ENCODE data around the gene GABARAPL2.
"Not testable (repeated sequence)": the region's sequence is repeated elsewhere in the genome, so short reads cannot be mapped to it uniquely, and the experiment has no call there.

The GABARAPL2 gene, protein sequence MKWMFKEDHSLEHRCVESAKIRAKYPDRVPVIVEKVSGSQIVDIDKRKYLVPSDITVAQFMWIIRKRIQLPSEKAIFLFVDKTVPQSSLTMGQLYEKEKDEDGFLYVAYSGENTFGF

DNA sequence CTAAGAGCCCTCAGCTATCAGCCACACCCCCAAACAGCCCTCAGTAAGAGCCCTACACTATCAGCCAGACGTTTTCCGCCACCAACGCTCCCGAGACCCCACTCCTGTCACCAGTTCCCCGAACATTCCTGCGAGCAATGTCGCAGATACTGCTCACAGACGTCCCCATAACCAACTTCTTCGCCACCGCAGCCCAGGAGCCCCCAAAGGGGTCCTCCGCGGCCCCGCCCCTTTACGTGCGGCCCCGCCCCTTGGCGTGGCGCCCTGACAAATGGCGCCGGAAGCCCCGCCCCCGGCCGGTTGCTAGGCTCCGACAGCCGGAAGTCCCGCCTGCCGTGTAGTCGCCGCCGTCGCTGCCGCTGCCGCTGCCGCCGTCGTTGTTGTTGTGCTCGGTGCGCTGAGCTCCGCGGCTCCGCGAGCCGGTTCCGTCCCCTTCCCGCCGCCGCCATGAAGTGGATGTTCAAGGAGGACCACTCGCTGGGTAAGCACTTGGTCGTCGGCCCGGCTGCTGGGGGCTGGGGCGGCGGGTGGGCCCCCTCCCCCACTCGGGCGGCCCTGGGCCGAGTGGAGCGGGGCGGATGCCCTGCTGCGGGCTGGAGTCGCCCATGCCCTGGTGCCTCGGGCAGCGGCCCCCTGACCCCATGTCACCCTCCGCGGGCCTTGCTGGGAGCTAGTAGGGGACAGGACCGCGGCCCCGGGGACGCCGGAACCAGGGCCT lies at the start of gene GABARAPL2:
Gene GABARAPL2 (plus strand): TSS at position 340 of the 718 bp plus-strand sequence. CDS start 108 bp downstream, at position 448.
- peak; percentile 91 for DNase-seq

DNA sequence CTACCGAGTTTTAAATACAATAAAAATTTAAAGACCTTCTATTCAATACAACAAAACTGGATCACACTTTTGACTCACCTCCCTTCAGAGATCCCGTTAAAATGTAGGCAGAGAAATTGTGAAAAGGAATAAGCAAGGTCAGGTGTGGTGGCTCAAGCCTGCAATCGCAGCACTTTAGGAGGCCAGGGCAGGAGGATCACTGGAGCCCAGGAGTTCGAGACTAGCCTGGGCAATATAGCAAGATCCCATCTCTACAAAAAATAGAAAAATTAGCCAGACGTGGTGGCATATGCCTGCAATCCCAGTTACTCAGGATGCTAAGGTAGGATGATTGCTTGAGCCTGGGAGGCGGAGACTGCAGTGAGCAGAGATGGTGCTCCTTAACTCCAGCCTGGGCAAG lies 47.0 kb upstream of the GABARAPL2 start:
- DNase-seq, result no peak

DNA sequence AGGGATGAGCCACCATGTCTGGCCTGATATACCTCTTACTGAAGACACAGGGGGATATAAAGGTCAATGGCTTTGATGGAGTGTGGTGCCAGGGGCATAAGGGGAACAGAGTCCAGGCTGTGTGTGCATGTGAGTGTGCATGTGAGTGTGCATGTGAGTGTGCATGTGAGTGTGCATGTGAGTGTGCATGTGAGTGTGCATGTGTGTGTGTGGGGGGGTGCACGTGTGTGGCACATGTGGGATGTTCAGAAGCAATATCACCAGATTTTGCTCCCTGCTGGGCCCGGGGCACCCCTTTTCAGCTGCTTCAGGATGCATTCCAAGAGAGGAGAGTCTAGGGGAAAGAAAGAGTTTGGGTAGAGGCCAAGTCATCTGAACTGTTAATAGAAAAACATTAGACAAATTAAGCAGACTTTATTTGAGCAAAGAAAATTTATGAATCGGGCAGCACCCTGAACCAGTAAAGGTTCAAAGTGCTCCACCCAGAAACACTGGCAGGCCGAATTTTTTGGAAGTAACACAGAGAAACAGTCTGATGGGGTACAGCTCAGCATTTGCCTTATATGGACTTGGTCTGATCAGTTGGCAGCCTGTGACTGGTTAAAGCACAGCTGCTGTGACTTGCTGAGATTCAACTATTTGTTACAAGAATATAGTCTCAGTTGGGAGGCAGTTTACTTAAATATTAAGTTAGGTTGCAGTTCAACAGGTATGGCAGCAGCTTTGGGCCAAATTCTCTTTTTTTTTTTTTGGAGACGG lies 40.0 kb upstream of the GABARAPL2 start:
- no peak for DNase-seq

DNA sequence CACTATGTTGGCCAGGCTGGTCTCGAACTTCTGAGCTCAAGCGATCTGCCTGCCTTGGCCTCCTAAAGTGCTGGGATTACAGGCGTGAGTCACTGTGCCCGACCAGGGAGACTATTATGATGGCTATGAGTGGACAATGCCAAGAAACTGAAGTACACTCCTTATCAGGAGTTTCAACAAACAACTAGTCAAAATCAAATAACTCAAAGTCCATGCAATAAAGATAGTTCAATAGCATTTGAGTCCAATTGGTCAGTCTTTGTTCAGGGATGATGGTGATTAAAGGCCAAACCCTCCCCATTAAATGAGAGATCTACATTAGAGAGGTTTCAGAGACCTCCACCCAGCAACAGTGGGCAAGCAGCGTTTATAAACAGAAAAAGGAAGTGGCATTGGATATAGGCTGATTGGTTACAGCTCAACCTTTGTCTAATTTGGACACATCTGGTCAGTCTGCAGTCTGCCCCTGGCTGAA lies 38.3 kb upstream of the GABARAPL2 start:
- no peak for DNase-seq

DNA sequence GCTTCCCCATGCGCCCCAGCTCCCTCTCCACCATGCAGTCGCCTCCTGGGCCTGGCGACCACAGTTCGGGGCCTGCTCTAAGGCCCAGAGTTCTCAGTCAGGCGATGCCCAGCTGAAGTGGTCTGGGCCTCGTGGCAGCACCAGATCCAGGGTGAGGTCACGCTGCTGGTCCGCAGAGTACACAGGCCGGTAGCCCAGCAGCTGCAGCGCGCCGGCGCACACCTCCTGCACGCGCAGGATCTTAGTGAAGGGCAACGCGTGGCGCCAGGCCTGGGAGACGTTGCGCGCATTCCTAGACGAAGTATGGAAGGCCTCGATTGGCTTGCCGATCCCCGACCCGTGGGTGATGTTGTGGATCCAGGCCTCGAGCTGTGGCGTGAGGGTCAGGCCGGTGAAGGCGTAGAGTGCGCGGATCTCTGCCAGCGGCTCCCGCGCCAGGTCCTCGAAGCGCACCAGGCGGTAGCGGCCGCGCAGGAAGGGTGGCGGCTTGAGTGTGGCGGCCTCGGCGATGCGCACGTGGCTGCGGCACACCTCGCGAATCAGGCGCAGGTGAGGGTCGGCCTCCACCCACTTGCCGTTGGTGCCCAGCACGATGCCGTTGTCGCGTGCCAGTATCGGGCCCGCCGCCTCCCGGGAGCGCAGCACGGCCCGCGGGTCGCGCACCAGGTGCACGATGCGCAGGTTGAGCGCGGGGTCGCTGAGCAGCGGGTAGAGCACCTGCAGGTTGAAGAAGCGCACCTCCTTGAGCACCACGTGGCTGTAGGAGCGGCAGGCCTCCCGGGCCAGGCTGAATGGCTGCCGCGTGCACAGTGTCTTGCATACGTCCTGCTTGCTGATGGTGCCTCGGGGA lies 36.9 kb upstream of the GABARAPL2 start:
- DNase-seq, result no peak

DNA sequence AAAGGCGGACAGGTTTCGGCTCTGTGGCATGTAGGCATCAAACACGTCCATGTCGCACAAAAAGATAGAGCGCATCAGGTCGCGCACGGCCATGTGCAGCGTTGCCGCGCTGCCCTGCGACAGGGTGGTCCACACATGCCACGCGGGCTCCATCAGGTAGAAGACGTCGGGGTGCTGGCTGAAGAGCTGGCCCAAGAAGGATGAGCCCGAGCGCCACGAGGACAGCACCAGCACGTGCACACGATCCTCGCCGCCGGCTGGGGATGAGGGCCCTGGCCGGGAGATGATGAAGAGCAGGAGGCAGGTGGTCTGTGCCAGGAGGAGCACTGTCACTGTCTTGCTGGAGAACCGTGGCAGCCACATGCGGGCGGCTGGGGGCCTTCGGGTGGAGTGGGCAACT lies 36.2 kb upstream of the GABARAPL2 start:
- DNase-seq, result no peak

DNA sequence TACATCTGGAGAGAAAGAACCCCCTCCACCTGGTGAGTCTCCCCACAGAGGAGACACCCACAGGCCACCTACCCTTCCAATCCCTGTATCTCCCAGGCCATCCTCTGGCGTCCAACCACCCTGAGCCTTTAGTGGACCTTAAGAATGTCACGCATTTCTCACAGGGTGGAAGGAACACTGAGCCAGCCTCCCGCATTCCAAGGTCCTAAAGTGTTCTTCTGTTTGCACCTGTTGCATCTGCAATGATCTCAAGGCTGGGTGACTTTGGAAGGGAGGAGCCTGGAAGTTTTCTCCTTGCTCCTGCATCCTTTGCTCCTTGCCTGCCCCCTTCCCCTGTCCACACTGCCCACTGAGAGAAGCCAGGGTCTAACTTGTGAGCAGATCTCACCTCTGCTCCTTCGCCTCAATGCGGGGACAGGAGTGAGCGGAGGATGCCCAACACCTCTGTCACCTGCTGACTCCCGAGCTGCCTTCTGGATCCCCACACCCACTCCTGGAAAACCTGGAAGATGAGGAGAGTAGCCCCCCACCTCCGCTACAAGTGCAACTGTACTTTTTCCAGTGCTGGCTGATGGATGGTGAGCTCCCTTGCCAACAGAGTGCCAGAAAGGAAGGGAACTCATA lies 33.9 kb upstream of the GABARAPL2 start:
- no peak for DNase-seq

DNA sequence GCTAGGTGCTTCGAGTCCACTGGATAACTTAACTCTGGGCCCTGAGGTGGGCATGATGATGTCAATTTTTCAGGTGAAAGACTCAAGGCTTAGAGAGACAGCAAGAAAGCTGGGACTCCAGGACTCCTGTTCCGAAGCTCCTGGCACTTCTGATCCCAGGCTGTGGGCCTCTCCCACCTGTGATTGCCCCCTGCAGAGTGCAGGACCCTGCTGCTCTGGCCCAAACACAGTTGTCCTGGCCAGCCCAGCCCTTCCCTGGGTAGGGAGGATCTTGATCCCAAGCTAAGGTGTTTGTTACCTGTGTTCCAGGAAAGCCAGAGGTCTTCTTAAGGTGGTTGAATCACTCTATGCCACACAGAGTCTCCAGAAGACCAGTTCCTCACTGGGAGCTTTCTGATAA lies 33.4 kb upstream of the GABARAPL2 start:
- DNase-seq, result no peak

DNA sequence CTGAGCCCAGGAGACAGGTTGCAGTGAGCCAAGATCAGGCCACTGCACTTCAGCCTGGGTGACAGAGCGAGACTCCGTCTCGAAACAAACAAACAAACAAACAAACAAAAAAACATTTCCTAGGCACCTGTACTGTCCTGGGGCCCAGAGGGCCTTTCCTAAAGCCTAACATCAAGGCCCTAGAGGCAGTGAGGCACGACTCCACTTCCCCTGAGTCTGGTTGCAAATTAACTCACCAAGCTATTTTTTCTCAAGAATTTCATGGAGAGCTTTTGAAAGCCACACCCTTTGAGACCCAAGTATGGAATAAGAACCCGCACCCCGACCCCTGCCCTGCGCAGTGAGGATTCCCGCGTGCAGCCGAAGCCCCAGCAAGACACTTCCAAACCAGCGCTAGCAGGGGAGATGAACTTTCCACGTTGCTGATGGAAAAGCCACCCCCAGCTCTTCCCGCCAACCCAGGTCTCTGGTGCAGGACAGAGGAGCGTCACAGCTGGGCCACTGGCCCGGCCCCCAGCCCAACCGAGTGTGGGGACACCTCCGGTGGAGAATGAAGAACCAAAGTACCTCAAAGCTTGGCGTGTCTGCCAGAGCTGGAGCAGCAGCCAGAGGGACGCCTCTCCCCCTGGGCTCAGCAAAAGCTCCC lies 31.5 kb upstream of the GABARAPL2 start:
- no peak for DNase-seq

DNA sequence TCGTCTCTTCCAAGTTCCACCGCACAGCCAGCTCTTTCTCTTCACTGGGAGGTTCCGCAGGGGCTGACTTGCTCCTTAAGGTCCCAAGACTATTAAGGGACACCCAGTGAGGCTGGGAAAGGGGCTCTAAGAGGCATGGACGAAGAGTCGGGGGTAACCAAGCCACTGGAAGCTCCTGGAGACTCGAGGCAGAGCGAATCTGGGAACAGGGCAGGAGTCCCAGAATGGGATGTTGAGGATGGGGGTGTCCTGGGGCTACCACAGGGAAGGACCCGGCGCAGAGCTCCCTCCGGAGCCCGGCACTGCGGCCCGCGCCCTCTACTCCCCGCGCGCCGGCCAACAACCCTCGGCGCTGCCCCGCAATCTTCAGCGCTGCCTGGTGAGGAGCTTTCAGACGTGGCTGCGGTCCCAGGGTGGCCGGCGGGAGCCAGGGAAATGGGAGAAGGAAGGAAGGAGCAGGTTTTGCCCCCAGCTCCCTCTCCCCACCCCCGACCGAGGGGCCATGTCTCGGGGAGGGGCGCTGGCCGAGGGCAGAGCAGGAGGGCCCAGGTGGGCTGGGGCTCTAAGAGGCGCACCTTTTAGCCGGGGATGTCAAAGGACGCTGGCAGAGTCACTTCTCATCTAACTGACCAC lies 30.9 kb upstream of the GABARAPL2 start:
- DNase-seq, result no peak

DNA sequence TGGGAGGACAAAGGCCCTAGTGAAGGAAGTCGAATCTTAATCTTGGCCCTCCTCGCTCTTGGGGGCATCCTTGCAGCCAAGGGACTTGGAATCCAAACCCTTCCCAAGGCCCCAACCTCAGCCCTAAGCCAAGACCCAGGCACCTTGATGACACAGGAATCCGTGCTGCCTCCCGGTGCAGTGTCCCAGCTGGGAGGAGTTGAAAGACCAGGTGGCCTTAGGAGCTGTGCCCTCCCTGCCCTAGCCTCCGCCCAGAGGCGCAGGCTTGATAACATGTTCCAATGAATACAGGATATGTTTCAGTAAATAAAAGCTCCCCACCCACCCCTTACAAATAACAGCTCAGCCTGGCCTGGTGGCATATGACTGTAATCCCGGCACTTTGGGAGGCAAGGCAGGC lies 30.3 kb upstream of the GABARAPL2 start, which contains the start of gene CHST5:
Gene CHST5 (minus strand): TSS at position 208 of the 400 bp plus-strand sequence. CDS start 5,724 bp downstream, outside the sequence.
- DNase-seq, result no peak

DNA sequence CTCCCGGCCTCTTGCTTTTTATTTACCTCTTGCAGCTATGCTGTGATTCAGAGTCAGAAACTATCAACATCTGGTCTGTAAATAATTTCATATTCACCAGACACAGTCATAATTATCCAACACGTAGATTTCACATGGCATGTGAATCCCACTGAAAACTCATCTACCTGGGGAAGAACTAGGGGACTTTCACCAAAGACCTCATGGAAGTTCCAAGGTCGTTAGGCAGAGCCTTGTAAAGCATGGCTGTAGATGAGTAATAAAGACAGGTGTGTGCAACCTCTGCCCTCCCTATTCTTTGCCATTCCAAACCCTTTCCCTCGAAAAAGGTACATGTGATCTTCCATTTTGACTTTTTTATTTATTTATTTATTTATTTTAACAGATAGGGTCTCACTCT lies 28.4 kb upstream of the GABARAPL2 start:
- no peak for DNase-seq

DNA sequence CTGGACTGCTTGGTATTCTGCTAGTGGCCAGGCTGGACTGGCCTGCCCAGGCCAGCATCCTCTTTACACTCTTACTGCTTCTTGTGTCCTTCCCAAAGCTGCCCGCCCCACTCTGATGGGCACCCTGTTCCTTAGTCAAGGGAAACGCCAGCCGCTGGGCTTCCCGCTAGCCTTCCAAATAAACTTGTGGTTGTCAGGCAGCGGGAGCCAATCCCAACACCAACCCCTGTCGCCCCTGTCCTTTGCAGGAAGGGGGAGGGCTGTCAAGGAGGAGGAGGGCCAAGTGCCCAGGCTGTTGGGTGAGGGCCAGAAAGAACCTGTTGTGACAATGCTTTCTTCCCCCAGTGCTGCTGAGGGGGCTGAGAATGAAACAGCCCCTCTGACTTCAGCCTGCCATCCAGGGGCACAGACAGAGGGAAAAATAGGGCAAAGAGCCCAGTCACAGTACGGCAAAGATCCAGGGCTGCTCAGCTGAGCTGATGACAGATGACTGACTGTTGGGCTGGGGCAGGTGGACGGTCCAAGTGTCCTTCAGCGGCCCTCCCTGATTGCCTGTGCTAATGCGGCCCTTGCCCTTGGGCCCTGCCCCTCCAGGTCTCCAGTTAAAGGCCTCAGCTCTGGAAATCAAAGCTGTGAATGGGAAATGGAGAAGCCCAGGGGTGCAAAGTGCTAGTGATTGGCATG lies 27.2 kb upstream of the GABARAPL2 start:
- DNase-seq, result not testable (repeated sequence)

DNA sequence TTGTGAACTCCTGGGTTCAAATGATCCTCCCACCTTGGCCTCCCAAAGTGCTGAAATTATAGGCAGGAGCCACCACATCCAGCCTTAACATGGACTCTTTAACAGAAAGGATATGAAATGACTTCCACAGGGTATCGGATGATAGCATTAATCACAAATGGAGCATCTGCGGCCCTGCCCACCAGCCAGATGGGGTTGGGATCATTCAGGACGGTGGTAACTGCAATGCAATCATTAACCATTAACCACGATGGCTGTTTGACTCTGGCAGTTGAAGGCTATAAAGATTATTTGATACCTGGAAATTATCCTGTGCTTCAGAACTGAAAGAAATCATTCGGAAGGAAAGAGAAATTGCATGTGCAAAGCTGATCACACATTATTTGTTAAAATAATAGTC lies 24.9 kb upstream of the GABARAPL2 start:
- DNase-seq, result no peak

DNA sequence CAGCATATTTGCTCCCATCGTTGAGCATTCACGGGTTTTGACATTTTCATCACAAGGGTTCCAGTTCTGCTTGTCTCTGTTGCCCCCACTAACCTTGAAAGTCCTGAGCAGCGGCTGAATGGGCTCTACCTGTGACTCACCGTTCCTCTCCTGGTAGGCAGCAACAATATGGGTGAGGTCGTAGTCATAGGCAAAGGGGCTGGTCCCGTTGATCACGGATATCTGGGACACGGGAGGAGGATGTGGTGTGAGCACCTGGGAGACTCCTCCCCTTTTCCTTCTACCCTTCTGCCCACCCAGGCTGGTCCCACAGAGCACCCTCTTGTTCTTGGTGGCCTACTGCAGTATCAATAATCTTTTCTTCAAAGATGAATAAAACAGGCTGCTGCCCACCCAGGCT lies 23.7 kb upstream of the GABARAPL2 start:
- not testable (repeated sequence) for DNase-seq

DNA sequence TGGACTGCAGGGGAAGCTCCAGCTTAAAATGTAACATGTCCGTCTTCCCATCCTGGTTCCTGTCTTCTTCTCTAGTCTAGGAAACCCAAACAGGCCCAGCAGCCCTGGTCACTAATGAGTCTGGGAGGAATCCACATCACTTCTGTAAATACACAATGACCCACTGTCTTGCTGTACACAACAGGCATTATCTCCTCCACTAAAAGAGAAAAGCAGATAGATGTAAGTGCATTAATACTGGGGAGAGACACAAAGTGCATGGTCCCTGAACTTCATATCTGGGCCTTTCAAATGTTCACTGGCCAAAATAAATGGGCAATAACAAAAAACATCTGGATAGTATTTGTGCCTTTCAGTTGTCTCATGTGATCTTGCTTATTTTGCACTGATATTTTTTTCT lies 20.3 kb upstream of the GABARAPL2 start:
- not testable (repeated sequence) for DNase-seq

DNA sequence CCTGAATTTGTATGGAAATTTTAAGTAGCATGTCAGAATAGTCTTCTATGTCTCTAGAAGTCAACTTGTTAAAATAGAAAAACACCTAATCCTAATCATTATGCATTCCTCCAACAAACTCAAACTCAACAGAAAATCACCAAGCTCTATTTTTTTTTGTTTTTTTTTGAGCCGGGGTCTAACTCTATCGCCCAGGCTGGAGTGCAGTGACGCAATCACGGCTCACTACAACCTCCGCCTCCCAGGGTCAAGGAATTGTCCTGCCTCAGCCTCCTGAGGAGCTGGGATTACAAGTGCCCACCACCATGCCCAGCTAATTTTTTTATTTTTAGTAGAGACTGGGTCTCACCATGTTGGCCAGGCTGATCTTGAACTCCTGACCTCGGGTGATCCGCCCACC lies 19.9 kb upstream of the GABARAPL2 start:
- DNase-seq, result no peak

DNA sequence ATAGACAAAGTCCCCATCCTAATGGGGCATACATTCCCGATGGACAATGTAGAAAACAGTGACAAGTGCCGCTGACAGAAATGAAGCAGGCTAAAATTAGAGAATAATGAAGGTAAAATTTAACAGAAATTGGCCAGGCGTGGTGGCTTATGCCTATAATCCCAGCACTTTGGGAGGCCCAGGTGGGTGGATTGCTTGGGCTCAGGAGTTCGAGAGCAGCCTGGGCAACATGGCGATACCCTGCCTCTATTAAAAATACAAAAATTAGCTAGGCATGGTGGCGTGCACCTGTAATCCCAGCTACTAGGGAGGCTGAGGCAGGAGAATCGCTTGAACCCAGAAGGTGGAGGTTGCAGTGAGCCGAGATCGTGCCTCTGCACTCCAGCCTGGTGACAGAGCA lies 17.7 kb upstream of the GABARAPL2 start:
- DNase-seq, result not testable (repeated sequence)

DNA sequence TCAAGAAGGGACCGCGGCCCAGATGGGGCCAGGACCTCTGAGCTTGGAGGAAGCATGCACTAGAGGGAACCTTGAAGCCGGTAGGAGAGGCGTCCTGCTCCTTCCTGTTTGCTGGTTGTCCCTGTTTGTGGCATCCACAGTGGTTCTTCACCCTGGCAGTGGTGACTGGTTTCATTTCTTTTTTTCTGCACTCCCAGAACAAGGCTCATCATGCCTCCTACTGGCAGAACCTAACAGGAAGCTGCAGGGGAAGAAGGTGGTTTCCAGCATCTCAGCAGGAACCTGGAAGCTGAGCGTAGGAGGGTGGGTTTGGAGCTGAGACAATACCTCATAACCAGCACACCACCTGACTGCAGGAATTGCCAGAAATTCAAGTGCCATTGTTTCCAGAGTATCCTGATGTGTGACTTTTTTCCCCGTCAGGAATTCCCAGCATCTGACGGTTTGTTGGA lies 15.9 kb upstream of the GABARAPL2 start:
- DNase-seq, result peak; percentile 12

DNA sequence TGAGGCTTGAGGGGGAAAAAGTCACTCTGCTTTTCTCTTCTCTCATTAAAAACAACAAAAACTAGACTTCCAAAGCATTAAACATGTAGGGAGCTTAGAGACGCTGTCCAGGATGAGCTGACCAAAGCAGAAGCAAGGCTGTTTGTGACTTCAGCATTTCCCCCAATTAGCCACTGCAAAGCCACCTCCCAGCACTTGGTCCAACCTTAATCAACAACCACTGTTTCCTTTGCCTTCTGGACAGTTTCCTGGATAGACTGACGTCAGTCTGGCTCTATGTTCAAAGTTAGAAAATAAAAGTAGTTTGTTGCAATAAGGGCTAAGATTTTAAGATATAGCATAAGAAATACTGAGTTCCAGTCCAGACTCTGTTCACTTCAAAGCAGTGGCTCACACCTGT lies 13.2 kb upstream of the GABARAPL2 start:
- no peak for DNase-seq

All from activated naive CD4-positive, alpha-beta T cell treated with Interleukin-2 at 50 U/mL for 16 hours (primary cell).